ENCODE measurements around the gene SMG9. TPM values are rescaled to one million over a fixed set of nuclear protein-coding genes. Genes with fewer than 3 reads are reported as not detected.
"Not testable (repeated sequence)": the region's sequence is repeated elsewhere in the genome, so short reads cannot be mapped to it uniquely, and the experiment has no call there.

The SMG9 gene
- total and polyA plus RNA-seq, 2 donors from 2014 or later, result 25.1 to 34.6 TPM

GRCh38 chr19:43682824-43683661 lies 71.7 kb downstream of the SMG9 start:
- H3K9me3 ChIP-seq (ENCODE audit: control insufficient read depth in 2 of 3, insufficient read depth in 1 of 3, low read length in 3 of 3), result no peaks in the 10 kb centered on the region
- no peaks in the 10 kb centered on the region for H3K4me1 ChIP-seq (ENCODE audit: control insufficient read depth in 2 of 3, insufficient read depth in 2 of 3, low read depth in 1 of 3, low read length in 3 of 3)
- DNase-seq (no peak), FAIRE-seq (no peak)
- intact Hi-C loops (cut with DNase I), result no loop called here
- no peaks in the 10 kb centered on the region for H3K36me3 ChIP-seq (ENCODE audit: control insufficient read depth in 2 of 3, insufficient read depth in 3 of 3, low read length in 3 of 3)
- no peak overlapping the region for H3K4me3 ChIP-seq (ENCODE audit: low read length in 3 of 3)
- TF ChIP-seq, protein P1, sequence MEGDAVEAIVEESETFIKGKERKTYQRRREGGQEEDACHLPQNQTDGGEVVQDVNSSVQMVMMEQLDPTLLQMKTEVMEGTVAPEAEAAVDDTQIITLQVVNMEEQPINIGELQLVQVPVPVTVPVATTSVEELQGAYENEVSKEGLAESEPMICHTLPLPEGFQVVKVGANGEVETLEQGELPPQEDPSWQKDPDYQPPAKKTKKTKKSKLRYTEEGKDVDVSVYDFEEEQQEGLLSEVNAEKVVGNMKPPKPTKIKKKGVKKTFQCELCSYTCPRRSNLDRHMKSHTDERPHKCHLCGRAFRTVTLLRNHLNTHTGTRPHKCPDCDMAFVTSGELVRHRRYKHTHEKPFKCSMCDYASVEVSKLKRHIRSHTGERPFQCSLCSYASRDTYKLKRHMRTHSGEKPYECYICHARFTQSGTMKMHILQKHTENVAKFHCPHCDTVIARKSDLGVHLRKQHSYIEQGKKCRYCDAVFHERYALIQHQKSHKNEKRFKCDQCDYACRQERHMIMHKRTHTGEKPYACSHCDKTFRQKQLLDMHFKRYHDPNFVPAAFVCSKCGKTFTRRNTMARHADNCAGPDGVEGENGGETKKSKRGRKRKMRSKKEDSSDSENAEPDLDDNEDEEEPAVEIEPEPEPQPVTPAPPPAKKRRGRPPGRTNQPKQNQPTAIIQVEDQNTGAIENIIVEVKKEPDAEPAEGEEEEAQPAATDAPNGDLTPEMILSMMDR (IDR thresholded peaks at IDR 0.05; ENCODE audit: borderline replicate concordance, extremely low read depth, insufficient read depth), result no peak
- H3K9ac ChIP-seq (ENCODE audit: low read length in 3 of 3), result no peak overlapping the region
- no peak overlapping the region for H3K27ac ChIP-seq (ENCODE audit: low read depth in 2 of 2, low read length in 2 of 2)
- no peaks in the 10 kb centered on the region for H3K27me3 ChIP-seq (ENCODE audit: control insufficient read depth, insufficient read depth, low read length)

- intact Hi-C loops (cut with DNase I); H3K4me3 ChIP-seq (ENCODE audit: low read length in 3 of 3); H3K27me3 ChIP-seq (ENCODE audit: control insufficient read depth, insufficient read depth, low read length); DNase-seq; H3K9ac ChIP-seq (ENCODE audit: low read length in 3 of 3); H3K36me3 ChIP-seq (ENCODE audit: control insufficient read depth in 2 of 3, insufficient read depth in 3 of 3, low read length in 3 of 3); FAIRE-seq; H3K27ac ChIP-seq (ENCODE audit: low read depth in 2 of 2, low read length in 2 of 2); H3K4me1 ChIP-seq (ENCODE audit: control insufficient read depth in 2 of 3, insufficient read depth in 2 of 3, low read depth in 1 of 3, low read length in 3 of 3); H3K9me3 ChIP-seq (ENCODE audit: control insufficient read depth in 2 of 3, insufficient read depth in 1 of 3, low read length in 3 of 3): not testable (repeated sequence)
Measured at GRCh38 chr19:43682269-43682668, 72.5 kb downstream of the SMG9 start.

GRCh38 chr19:43681821-43682220 lies 72.9 kb downstream of the SMG9 start:
- DNase-seq (no peak), FAIRE-seq (no peak)
- Histone ChIP-seq H3K27ac (ENCODE audit: low read depth in 2 of 2, low read length in 2 of 2) (no peak overlapping the region), H3K36me3 (ENCODE audit: control insufficient read depth in 2 of 3, insufficient read depth in 3 of 3, low read length in 3 of 3) (no peaks in the 10 kb centered on the region), H3K9ac (ENCODE audit: low read length in 3 of 3) (no peak overlapping the region), H3K27me3 (ENCODE audit: control insufficient read depth, insufficient read depth, low read length) (no peaks in the 10 kb centered on the region), H3K4me1 (ENCODE audit: control insufficient read depth in 2 of 3, insufficient read depth in 2 of 3, low read depth in 1 of 3, low read length in 3 of 3) (no peaks in the 10 kb centered on the region), H3K9me3 (ENCODE audit: control insufficient read depth in 2 of 3, insufficient read depth in 1 of 3, low read length in 3 of 3) (no peaks in the 10 kb centered on the region), H3K4me3 (ENCODE audit: low read length in 3 of 3) (no peak overlapping the region)
- intact Hi-C loops (cut with DNase I), result no loop called here
- TF ChIP-seq, protein P1 (IDR thresholded peaks at IDR 0.05; ENCODE audit: borderline replicate concordance, extremely low read depth, insufficient read depth), result no peak

GRCh38 chr19:43678512-43679261 lies 76.1 kb downstream of the SMG9 start:
- Histone ChIP-seq H3K9ac (ENCODE audit: low read length in 3 of 3) (no peak overlapping the region), H3K27me3 (ENCODE audit: control insufficient read depth, insufficient read depth, low read length) (no peaks in the 10 kb centered on the region), H3K4me1 (ENCODE audit: control insufficient read depth in 2 of 3, insufficient read depth in 2 of 3, low read depth in 1 of 3, low read length in 3 of 3) (no peaks in the 10 kb centered on the region), H3K4me3 (ENCODE audit: low read length in 3 of 3) (no peak overlapping the region), H3K27ac (ENCODE audit: low read depth in 2 of 2, low read length in 2 of 2) (no peak overlapping the region), H3K9me3 (ENCODE audit: control insufficient read depth in 2 of 3, insufficient read depth in 1 of 3, low read length in 3 of 3) (no peaks in the 10 kb centered on the region), H3K36me3 (ENCODE audit: control insufficient read depth in 2 of 3, insufficient read depth in 3 of 3, low read length in 3 of 3) (no peaks in the 10 kb centered on the region)
- DNase-seq (no peak), FAIRE-seq (no peak)
- intact Hi-C loops (cut with DNase I), result no loop called here
- TF ChIP-seq, protein P1 (IDR thresholded peaks at IDR 0.05; ENCODE audit: borderline replicate concordance, extremely low read depth, insufficient read depth), result no peak
